Hepatocyte (in vitro differentiated cells): ENCODE measurements around the gene SDK1. TPM values are rescaled to one million over a fixed set of nuclear protein-coding genes. Genes with fewer than 3 reads are reported as not detected.

Source experiments
- DNase-seq: peaks from one replicate; pipeline ENCODE4 v3.0.0-alpha.2; 2016; ENCODE audit warnings: low spot score
- H2AFZ ChIP-seq: fragments of 200-600 bp; sonication (generic); 2 replicates; pipeline ENCODE4 v1.6.0; 2016; ENCODE audit warnings: antibody characterized with exemption, mild to moderate bottlenecking
- H3K27ac ChIP-seq: fragments of 200-600 bp; sonication (generic); 2 replicates; pipeline ENCODE4 v1.5.1; 2016; ENCODE audit warnings: mild to moderate bottlenecking
- H3K27me3 ChIP-seq: fragments of 200-600 bp; sonication (generic); 2 replicates; pipeline ENCODE4 v1.6.1; 2016
- H3K36me3 ChIP-seq: fragments of 200-600 bp; sonication (generic); replicated peaks from 2 replicates; pipeline ENCODE4 v1.5.1; 2016; ENCODE audit warnings: low read depth; ENCODE audit not compliant: insufficient read depth
- H3K4me1 ChIP-seq: fragments of 200-600 bp; sonication (generic); 2 replicates; pipeline ENCODE4 v1.5.1; 2016; ENCODE audit warnings: mild to moderate bottlenecking, moderate library complexity; ENCODE audit not compliant: insufficient read depth
- H3K4me2 ChIP-seq: fragments of 200-600 bp; sonication (generic); 2 replicates; pipeline ENCODE4 v1.6.0; 2016
- H3K4me3 ChIP-seq: fragments of 200-600 bp; sonication (generic); 2 replicates; pipeline ENCODE4 v1.5.1; 2016; ENCODE audit warnings: mild to moderate bottlenecking
- H3K79me2 ChIP-seq: fragments of 200-600 bp; sonication (generic); 2 replicates; pipeline ENCODE4 v1.6.0; 2017; ENCODE audit warnings: mild to moderate bottlenecking
- H3K9me2 ChIP-seq: fragments of 200-600 bp; sonication (generic); replicated peaks from 2 replicates; pipeline ENCODE4 v1.6.0; 2017; ENCODE audit warnings: mild to moderate bottlenecking; ENCODE audit not compliant: insufficient read depth
- H3K9me3 ChIP-seq: fragments of 200-600 bp; sonication (generic); 2 replicates; pipeline ENCODE4 v1.5.1; 2016; ENCODE audit warnings: low read depth, mild to moderate bottlenecking
- H4K20me1 ChIP-seq: fragments of 200-600 bp; sonication (generic); 2 replicates; pipeline ENCODE4 v1.6.0; 2016; ENCODE audit warnings: mild to moderate bottlenecking; ENCODE audit not compliant: insufficient read depth, poor library complexity, severe bottlenecking
- CTCF ChIP-seq: fragments of 200-600 bp; sonication (generic); IDR thresholded peaks from 2 replicates; pipeline ENCODE4 v1.5.1; 2016; ENCODE audit warnings: antibody characterized with exemption, mild to moderate bottlenecking; ENCODE audit not compliant: poor library complexity
- EZH2 ChIP-seq: fragments of 200-600 bp; sonication (generic); IDR thresholded peaks from 2 replicates; pipeline ENCODE4 v1.6.1; 2016; ENCODE audit warnings: antibody characterized with exemption, mild to moderate bottlenecking, borderline replicate concordance
- EZH2phosphoT487 ChIP-seq: fragments of 200-600 bp; sonication (generic); IDR thresholded peaks from one replicate; pipeline ENCODE4 v1.6.1; 2018; ENCODE audit warnings: antibody characterized with exemption, mild to moderate bottlenecking, low read depth, moderate library complexity; ENCODE audit not compliant: unreplicated experiment, severe bottlenecking
- WGBS: methylation state at CpG from one replicate; pipeline ENCODE4 v1.1.6; 2016; ENCODE audit warnings: low lambda C conversion rate; ENCODE audit errors: missing lambda C conversion rate; 5-methylcytosine and 5-hydroxymethylcytosine counted together
- polyA plus RNA-seq: library from polyadenylated mRNA; unstranded; fragments of >200 nt; fragmentation: Nextera tagmentation; extraction: Ambion mirVana; gene quantifications from 2 replicates; pipeline ENCODE4 v1.2.1, GENCODE V29; 2016
- total RNA-seq: library from RNA; depleted of rRNA; stranded (reverse); fragments of >200 nt; gene quantifications from 2 replicates; pipeline ENCODE4 v1.2.3, GENCODE V29; 2014

Gene SDK1
- total and polyA plus RNA-seq, 2 experiments from 2014 or later, result 4.3 to 10.0 TPM

- no peaks in the 10 kb centered on the region for H3K9me3 ChIP-seq
- WGBS, result 94% methylated on average over 2 of the region's 2 CpGs
- no peak overlapping the region for H3K4me3 ChIP-seq
- no peaks in the 10 kb centered on the region for H3K36me3 ChIP-seq
- no peaks in the 10 kb centered on the region for H3K4me1 ChIP-seq
- H4K20me1 ChIP-seq, result no peaks in the 10 kb centered on the region
- DNase-seq, result no peak
- TF ChIP-seq EZH2 (no peak), CTCF (no peak), EZH2phosphoT487 (no peak)
- H3K79me2 ChIP-seq, result peaks cover 44% of the 10 kb centered on the region
- H3K27ac ChIP-seq, result no peak overlapping the region
- no peaks in the 10 kb centered on the region for H3K27me3 ChIP-seq
- H2AFZ ChIP-seq, result no peak overlapping the region
- H3K9me2 ChIP-seq, result no peaks in the 10 kb centered on the region
- no peak overlapping the region for H3K4me2 ChIP-seq
Observed at GRCh38 chr7:3312583-3312982, 11.5 kb downstream of the SDK1 start.

- DNase-seq, result no peak
- Histone ChIP-seq H4K20me1 (no peaks in the 10 kb centered on the region), H3K36me3 (no peaks in the 10 kb centered on the region), H3K27me3 (no peaks in the 10 kb centered on the region), H3K9me2 (no peaks in the 10 kb centered on the region), H3K4me1 (peaks cover 7% of the 10 kb centered on the region), H3K27ac (no peak overlapping the region), H3K4me2 (no peak overlapping the region), H3K4me3 (no peak overlapping the region), H3K9me3 (no peaks in the 10 kb centered on the region), H3K79me2 (peaks cover 19% of the 10 kb centered on the region), H2AFZ (no peak overlapping the region)
- TF ChIP-seq CTCF (no peak), EZH2phosphoT487 (no peak), EZH2 (no peak)
- WGBS, result 54% methylated on average over 4 of the region's 4 CpGs
Observed at GRCh38 chr7:3318874-3319273, 17.8 kb downstream of the SDK1 start.

- TF ChIP-seq CTCF (no peak), EZH2 (no peak), EZH2phosphoT487 (no peak)
- peak; percentile 32 for DNase-seq
- Histone ChIP-seq H3K4me2 (peak overlapping the region; percentile 53), H2AFZ (no peak overlapping the region), H3K4me3 (no peak overlapping the region), H3K27ac (no peak overlapping the region), H3K27me3 (no peaks in the 10 kb centered on the region), H3K36me3 (no peaks in the 10 kb centered on the region), H4K20me1 (no peaks in the 10 kb centered on the region), H3K9me3 (no peaks in the 10 kb centered on the region), H3K9me2 (no peaks in the 10 kb centered on the region), H3K79me2 (peaks cover 24% of the 10 kb centered on the region), H3K4me1 (peaks cover 7% of the 10 kb centered on the region)
- 71% methylated on average over 4 of the region's 4 CpGs for WGBS
Observed at GRCh38 chr7:3321206-3321605, 20.2 kb downstream of the SDK1 start.

- H3K4me1 ChIP-seq, result peaks cover 7% of the 10 kb centered on the region
- H3K27me3 ChIP-seq, result no peaks in the 10 kb centered on the region
- 84% methylated on average over 3 of the region's 3 CpGs for WGBS
- no peaks in the 10 kb centered on the region for H3K9me2 ChIP-seq
- no peaks in the 10 kb centered on the region for H4K20me1 ChIP-seq
- peak overlapping the region; percentile 53 for H3K4me2 ChIP-seq
- no peaks in the 10 kb centered on the region for H3K36me3 ChIP-seq
- H3K9me3 ChIP-seq, result no peaks in the 10 kb centered on the region
- DNase-seq, result no peak
- no peak for TF ChIP-seq EZH2
- TF ChIP-seq EZH2phosphoT487, result no peak
- TF ChIP-seq CTCF, result no peak
- H2AFZ ChIP-seq, result no peak overlapping the region
- H3K4me3 ChIP-seq, result no peak overlapping the region
- peaks cover 23% of the 10 kb centered on the region for H3K79me2 ChIP-seq
- H3K27ac ChIP-seq, result no peak overlapping the region
Observed at GRCh38 chr7:3321745-3322144, 20.7 kb downstream of the SDK1 start.
